Islet precursor cell (in vitro differentiated cells): Measurements from ENCODE around the gene HOTAIR.

Experiments used
- DNase-seq: peaks from one replicate; pipeline ENCODE4 v3.0.0-alpha.2; 2018

HOTAIR gene

DNA sequence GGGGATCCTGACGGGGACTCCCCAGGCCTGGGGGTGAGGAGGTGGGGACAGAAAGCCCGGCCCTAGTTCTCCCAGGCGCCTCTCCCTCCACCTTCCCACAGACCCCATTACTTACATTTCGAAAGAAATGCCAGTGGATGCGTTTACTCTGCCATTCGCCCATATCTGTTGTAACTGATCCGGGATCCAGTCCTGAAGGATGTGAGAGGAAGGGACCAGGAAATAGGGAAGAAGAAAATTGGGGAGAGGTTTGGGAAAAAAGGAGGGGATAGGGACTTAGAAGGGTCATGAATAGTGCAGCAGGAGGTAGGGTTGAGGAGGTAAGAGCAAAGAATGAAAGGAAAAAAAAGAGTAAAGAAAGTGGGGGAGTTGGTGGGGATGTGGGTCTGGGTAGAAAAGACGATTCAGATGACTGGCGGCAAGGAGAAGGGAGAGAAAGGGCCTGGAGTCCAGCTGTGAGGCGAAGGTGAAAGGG is 18.9 kb downstream of the HOTAIR start:
- no peak for DNase-seq

DNA sequence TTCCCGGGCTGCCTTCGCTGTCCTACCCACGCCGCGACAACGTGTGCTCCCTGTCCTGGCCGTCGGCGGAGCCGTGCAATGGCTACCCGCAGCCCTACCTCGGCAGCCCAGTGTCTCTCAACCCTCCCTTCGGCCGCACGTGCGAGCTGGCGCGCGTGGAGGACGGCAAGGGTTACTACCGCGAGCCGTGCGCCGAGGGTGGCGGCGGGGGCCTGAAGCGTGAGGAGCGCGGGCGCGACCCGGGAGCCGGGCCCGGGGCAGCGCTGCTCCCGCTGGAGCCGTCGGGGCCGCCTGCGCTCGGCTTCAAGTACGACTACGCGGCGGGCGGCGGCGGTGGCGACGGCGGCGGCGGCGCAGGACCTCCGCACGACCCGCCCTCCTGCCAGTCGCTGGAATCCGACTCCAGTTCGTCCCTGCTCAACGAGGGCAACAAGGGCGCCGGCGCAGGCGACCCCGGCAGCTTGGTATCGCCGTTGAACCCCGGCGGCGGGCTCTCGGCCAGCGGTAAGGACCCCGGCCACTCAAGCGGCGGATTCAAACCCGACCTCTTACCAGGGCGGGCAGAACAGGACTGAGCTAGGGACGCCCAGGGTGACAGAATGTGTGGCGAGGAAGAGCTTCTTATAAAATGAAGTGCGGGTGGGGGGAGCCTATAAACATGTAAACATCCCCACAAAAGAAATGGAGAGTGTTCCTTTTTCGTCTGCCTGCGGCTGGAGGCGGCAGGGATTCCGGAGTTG is 19.5 kb downstream of the HOTAIR start:
- DNase-seq: no peak

DNA sequence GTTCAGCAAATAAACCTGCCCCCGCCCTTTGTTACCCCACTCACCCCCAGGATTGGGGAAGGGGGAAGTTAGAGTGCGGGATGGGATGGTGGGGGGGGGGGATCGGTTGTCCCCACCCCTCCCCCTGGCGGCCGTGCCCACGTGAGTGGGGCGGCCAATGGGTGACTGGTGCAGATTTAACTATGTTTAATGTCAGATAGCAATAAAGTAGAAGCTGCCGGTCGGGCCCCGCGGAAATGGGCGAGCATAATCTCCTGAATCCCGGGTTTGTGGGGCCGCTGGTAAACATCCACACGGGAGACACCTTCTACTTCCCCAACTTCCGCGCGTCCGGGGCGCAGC is 20.1 kb downstream of the HOTAIR start, which contains the start of gene HOXC12:
HOXC12 (plus strand) TSS at position 210 of the 342 bp plus-strand sequence; CDS start at position 237, 27 bp downstream.
- no peak for DNase-seq

DNA sequence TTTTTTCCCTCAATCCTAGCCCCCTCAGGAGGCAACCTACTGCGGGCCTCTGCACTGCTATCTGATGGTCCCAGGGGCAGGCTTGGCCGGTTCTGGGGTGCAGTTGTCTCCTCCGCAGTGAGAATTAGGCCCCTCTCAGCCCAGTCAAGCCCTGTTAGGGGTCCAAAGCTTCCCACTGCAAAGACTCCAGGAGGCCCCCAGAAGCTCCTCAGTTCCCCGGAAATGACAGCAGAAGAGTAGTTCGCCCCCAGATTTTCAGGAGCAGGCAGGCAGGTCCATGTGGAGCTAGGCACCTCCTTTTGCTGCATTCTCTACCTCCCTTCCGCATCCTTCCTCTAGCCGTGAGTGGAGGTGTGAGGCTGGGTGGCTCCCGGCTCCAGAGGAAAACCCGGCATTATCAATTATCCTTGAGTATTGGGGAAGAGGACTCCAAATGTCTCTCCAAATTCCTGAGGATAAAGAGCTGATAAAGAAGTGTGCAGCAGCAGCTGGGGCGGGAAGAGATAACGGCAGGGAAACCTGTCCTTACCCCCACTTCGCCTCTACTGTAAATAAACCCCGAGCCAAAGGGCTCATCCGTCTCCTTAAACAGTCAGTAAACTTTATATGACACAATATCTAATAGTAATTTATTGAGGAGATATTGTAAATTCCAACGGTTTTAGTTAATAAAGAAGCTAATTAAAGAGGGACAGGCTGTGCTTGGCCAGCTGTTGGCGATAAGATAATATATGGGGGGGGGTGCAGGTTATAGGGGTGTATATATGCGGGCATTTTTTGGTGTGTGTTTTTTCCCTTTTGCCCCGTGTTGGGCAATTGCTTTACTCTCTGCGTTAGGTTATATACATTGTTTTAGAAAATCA is 20.7 kb downstream of the HOTAIR start:
- DNase-seq: no peak

DNA sequence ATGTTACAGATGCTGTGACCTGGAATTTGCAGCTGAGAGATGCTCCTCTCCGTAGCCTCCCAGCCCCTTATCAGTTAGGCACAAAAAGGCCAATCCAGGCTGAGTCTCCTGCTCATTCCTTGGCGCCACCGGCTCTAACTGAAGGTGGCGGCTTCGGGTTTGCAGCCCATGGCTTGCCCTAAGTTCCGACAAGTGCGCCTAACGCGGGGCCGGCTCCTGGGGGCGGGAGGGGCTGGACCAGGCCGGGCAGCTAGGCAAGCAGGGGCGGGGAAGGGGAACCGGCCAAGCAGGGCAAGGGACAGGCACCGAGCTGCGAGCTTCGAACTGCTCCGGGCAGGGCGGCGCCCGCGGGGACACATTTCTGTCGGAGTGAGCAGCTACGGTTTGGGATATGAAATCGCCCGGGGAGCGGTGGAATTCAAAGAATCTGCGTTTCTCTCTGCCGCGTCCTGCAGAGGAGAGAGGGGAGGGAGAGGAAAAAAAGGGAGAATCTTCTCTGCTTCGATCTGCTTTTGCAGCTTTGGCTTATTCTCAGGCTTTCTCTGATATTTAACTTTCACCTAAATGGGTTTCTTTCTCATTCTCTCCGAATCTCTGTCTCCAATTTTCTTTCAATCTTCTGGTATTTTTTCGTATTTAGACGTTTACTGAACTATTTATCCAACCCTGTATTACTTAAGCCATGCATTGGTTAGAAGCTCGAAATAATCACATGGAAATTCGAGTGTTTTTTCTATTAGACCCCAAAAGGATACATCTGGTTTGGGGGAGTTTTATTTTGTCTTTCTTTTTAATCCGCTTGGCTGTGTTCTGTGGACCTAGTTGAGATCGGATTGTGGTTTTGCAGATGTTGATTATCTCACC is 21.7 kb downstream of the HOTAIR start:
- peak; percentile 95 for DNase-seq

DNA sequence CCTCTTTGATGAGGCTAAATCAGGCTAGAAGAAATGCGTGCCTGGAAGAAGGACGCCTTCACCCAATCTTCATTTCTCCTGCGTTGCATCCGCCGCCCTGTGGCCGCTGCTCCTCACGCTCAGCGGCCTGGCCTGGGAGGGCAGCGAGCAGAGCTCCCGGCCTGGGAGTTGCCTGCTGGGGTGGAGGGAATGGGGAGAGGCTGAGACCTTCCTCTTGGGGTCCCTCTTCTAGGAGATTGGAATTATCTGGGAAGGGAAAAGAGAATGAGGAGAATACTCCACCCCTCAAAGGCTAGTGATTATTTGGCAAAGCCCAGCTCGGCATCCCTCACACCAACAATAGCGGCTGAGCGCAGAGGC is 22.4 kb downstream of the HOTAIR start:
- DNase-seq: peak; percentile 81

DNA sequence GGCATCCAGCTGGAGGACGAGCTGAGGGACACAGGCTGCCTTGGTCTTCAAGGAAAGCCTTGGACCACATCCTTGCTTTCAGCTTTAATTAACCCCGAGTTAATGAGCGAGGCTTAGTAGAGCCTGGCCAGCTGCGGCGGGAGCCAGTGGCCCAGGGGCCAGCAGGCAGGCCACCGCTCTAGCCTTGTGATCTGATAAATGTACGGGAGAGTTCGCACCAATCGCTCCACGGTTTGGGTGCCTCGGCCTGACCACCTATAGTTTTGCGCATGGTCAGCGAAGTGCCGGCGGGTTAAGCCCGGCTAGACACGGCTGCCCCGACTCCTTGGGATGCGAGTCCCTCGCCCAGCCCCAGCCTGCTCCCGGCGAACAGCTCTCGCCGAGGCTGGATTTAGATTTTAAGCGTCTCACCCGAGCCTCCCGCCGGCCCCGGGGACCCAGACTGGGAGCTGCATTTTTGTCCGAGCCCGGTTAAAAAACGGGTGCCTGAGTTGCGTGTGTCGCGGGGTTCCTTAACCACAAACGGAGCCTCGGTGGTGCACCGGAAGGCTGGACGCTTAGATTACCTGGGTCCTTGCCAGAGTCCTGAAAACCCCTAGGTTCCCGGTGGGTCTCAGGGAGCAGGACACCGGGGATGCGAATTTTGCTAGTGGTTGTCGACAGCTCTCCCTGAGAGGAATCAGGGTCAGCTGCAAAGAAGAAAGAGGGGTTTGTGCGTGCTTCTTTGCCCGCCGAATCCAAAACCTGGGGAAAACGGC is 23.0 kb downstream of the HOTAIR start:
- DNase-seq: no peak

DNA sequence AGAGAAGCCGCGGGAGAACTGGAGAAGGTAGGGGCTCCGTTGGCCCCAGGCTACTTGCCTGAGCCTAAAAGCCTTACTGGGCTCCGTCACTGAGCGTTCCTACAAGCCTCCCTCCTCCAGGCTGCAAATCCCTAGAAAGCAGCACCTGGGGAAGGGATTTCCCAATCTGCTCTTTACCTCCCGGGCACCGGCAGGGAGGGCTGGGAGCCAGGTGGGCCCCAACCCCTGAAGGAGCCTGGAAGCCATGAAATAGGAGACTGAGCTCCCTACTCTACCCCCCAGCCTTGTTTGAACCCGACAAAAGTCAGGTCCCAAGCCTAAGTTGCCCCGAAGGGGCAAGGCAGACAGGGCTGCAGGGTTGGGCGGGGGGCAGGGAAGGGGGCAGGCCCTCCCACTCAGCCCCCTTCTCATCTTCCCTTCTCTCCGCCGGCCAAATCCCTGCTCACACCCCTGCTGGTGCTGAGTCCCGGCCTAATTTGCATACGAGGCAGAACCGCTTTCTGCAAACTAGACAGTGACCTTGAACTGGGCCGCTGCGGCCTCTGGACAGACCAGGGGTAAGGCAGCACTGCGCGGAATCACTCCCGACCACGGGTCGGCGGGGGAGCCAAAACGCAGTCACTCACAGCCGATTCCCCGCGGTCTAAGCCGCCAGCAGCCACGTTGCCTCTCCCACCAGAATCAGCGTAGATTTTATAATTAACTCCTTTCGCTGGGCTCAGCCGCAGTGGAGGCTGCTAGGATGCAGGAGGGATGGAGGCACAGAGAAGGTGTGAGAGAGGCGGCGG is 23.8 kb downstream of the HOTAIR start:
- no peak for DNase-seq

DNA sequence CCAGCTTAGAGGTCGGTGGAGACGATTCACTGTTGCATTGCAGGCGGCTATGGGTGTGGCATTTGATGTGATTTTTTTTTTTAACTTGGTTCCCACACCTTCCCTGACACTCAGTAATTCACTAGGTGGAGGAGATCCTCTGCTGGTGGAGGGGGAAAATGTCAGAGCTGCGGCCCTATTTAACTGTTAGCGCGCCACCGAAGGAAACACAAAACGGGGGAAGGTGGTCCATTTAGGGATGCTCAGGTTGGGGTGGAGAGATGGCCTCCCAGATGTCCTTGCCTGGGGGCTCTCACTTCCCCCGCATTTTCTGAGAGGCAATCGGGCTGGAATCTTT is 24.3 kb downstream of the HOTAIR start:
- no peak for DNase-seq

DNA sequence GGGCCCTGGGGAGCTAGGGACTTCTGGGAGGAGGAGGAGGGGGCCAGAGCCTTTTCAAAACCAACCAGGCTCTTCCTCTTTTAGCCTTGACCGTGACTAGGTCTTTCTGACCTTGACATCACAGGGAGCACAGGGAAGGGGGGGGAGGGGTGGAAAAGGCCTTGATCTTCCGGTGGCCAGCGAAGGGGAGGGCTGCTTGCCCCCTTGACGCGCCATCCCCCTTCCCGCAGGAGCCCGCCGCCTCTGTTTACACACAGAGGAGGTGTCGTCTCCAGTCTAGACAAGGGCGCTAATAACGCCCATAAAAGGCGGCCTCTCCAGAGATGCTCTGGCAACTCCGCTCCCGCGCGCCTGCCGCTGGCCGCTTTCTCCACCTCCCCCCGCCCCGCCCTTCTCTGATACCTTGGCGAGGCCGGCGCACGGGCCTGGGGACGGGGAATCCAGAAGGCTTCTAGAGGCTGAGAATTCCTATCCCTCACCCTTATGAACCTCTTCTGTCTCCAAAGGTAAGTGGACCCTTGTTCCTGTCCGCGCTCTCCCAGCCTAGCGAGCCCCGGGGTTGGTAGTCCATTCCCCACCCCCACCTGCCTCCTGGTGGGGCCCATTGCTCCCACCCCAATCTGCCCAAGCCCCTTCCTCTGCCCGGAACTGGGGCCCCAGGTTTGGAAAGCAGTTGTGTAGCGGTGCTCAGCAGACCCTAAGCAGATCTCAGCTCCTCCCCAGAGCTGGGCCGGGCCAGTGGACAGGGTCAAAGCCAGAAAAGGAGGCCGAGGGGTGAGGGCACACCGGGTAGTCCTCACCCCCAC is 24.9 kb downstream of the HOTAIR start:
- DNase-seq: peak; percentile 96

DNA sequence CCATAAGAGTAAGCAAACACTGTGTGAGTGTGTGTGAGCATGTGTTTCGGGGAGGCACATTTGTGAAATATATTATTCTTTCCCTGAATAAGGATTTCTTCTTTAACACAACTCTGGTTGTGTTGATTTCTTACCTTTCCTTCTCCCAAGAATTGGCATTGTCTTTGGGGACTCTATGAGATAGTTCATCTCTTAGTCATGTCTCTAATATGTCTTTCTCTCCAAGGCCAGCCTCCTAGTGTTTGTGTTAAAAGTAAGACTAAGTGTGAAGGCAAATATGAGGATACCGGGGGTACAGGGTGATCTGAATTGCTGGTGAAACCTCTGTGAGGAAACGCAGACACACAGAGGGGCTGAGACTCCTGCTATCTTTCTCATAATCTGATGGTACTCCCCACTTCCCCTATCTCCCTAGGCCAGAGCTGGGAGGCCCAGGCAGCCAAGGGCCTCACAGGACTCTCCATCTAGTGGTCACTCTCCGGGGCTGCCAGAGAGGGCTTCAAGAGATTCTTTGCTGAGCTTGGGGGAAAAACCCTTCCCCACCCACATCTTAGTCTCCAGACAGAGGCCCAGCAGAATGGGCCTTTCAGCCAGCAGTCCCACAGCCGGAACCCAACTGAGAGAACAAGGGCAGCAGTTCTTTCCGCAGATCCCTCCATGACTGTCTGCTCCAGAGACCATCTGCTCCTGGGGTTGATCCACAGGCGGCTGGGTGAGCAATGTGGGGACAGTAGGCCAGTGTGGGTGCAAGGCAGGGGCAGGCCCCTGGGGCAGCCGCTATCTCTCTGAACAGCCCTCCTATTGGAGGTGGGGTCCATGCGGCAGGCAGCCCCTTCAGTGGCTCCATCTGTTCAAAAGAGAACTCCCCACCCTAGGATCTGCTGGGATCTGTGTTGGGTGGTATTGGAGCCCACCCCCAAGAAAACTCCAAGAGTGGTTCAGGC is 25.8 kb downstream of the HOTAIR start:
- peak; percentile 82 for DNase-seq

DNA sequence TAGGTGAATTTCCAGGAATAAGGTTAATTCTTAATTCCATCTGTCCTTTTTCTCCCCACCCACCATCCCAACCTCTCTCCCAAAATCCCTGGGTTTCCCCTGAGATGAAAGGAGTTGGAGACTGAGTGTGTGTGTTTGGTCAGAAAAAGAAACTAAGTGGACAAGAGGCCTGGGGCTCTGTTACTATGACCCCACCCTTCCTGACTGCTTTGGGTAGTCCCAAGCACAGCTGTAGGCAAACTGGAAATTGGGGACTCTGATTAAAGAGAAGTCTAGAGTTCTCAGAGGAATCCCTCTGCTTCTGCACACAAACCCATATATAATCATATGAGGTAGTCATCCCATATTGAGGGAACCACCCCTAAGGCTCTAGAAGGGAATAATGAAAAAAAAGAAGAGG is 27.0 kb downstream of the HOTAIR start:
- no peak for DNase-seq

DNA sequence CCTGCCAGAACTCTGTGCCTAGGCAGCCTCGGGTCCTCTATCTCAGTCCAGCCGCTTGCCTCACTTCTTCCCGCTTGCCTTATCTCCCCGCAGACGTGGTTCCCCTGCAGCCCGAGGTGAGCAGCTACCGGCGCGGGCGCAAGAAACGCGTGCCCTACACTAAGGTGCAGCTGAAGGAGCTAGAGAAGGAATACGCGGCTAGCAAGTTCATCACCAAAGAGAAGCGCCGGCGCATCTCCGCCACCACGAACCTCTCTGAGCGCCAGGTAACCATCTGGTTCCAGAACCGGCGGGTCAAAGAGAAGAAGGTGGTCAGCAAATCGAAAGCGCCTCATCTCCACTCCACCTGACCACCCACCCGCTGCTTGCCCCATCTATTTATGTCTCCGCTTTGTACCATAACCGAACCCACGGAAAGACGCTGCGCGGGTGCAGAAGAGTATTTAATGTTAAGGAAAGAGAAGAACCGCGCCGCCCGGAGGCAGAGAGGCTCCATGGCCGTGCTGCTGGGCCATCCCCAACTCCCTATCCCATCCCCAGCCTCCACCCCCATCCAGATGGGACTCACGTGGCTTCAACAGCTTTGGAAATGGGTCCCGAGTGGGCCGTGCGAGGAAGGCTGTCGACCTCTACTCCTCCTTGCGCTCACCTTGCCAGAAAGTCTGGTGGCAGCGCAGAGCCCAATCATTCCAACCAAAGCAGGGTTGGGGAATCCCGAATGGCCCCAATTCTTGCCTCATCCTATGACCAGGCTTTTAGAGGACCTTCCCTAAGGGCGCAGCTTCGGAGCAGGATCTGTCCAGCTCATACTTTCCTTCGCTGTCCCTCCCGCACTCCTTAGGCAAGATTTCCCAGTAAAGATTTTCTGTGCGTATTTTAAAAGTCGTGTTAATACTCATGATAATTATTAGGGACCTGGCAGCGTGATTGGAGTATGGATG is 29.6 kb downstream of the HOTAIR start:
- peak; percentile 55 for DNase-seq

DNA sequence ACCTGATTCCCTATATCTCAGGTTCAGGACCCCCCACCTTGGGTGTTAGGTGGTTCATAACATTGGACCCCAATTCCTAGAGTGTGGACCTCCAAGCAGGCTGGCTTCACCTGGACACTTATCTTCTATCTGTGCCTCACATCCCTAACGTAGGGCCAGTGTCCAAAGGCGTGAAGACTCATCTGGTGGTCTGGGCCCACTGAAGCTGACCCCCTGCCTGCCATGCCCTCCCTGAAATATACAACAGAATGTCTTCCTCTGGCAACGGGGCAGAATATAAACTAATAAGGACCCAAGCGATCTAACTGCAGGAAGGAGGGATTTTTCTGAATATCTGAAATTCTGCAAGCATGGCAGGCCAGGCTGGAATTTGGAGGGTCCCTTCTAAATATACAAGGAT is 30.5 kb downstream of the HOTAIR start:
- DNase-seq: peak; percentile 17

DNA sequence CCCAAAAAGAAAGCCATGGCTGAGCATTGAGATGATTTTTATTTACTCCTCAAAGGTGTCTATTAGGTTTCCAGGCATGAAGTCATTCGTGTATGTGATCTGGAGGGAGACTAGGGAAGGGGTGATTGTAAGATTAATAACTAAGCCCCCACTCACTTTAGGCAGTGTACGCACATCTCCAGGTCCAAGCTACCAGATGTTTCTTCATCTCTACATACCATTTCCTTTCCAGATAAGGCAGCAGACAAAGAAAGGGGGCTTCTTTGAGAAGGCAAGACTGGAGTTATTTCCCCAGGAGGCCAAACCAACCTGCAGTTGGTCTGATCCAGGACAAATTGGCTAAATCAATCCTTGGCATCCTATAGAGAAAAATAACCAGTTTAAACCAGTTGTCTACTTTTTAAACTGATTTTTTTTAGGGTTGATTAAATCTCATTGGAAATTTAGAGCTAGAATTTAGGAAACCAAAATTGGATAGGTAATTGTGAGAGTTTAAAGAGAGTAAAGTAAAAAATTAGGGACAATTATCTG is 32.2 kb downstream of the HOTAIR start:
- DNase-seq: peak; percentile 45

DNA sequence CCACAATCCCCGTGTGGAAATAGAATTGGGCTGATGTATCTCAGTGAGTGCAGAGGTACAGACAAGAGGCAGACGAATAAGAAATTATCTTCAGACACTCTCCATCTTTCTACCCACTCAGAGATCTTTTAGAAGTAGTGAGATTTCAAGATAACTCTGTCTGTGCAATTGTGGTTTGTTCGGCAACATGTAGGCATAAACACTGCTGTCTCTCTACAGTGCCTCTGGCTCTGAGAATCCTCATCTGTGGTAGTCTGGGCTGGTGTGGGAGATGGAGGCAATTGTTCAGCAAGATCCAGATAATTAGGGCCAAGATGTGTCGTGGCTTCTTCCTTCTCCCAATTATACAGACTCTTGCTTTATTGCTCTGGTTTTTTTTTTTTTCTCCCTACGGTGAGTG is 33.0 kb downstream of the HOTAIR start:
- DNase-seq: peak; percentile 93

DNA sequence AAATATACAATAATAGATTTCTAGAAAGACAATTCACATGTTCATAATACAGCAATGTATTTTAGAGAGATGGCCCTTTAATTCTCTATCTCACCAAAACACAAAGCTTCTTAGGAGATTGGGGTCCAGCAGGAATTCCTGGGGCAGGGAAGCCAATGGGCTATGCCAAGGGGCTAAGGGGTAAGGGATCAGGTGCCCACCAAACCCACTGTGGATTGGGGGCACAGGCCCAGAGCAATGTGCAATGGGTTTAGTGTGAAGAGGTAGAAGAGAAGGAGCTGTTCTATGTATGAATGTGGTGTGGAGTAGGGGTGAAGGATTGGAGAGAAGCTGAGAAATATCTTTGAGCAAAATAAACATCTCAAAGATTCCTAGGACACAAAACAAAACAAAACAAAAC is 33.6 kb downstream of the HOTAIR start:
- DNase-seq: peak; percentile 31

DNA sequence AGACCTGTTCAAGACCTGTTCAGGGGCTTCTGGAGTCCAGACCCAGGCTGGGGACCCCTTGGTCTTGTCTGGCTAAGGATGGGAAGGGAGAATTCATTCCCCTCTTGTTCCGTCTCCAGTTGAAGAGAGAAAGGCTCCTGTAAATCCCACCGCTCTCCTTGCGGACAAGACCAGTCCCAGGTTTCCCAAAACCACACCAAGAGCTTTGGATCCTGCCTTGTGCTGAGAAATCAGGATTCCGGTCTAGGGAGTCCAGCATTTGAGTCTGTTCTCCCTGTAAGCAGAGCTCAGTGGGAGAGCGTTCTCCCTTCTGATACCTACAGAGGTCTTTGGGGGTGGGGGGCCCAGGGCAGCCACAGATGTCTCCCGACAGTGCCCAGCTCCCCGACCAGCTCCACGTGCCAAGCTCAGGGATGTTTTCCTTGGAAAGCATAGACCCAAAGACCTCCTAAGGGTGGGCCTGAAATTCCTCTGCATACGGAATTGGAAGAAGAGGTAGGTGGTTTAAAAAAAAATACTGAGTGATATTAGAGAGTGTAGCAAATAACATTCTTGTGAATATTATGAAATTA is 34.2 kb downstream of the HOTAIR start:
- DNase-seq: peak; percentile 71
